ENCODE measurements around the gene POTEG. TPM values are rescaled to one million over a fixed set of nuclear protein-coding genes. Genes with fewer than 3 reads are reported as not detected.
"Not testable (repeated sequence)": the region's sequence is repeated elsewhere in the genome, so short reads cannot be mapped to it uniquely, and the experiment has no call there.

The POTEG gene
- total RNA-seq, 2 experiments from 2014 or later = 0.63 to 2.0 TPM

DNA sequence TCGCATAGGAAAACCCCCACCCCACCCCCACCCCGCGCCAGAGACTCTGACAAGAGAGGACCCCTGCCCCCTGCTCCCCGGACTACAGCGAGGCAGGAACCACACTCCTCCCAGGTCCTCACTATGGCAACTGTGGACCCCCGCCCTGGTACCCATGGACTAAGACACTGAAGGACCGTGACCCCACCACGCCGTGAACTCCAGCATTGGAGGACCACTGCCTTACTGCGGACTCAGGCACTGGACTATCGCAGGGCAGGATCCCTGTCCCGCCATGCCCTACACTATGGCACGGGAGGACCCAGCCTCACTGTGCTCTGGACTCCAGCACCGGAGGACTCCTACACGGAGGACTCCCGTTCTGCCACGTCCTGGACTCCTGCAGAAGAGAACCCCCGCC, 71.8 kb downstream of the POTEG start:
- H3K36me3 ChIP-seq (ENCODE audit: insufficient read depth, low read length); H3K79me2 ChIP-seq (ENCODE audit: insufficient read depth, low read depth, low read length); H3K4me2 ChIP-seq (ENCODE audit: low read length); H3K4me3 ChIP-seq (ENCODE audit: low read depth, low read length, poor library complexity, severe bottlenecking); H3K9me2 ChIP-seq (ENCODE audit: insufficient read depth, low read length); CTCF ChIA-PET (ENCODE audit: unreplicated experiment); H4K20me1 ChIP-seq (ENCODE audit: insufficient read depth, low read length); H3K4me1 ChIP-seq (ENCODE audit: insufficient read depth, low read length, poor library complexity, severe bottlenecking); H3K9me3 ChIP-seq (ENCODE audit: low read length); H3K27ac ChIP-seq (ENCODE audit: low read depth, low read length, poor library complexity, severe bottlenecking); DNase-seq (ENCODE audit: low spot score); intact Hi-C loops (cut with micrococcal nuclease; ENCODE audit: unreplicated experiment); BruUV-seq (replicated peaks); H2AFZ ChIP-seq (ENCODE audit: low read length); POLR2A ChIA-PET: not testable (repeated sequence)

DNA sequence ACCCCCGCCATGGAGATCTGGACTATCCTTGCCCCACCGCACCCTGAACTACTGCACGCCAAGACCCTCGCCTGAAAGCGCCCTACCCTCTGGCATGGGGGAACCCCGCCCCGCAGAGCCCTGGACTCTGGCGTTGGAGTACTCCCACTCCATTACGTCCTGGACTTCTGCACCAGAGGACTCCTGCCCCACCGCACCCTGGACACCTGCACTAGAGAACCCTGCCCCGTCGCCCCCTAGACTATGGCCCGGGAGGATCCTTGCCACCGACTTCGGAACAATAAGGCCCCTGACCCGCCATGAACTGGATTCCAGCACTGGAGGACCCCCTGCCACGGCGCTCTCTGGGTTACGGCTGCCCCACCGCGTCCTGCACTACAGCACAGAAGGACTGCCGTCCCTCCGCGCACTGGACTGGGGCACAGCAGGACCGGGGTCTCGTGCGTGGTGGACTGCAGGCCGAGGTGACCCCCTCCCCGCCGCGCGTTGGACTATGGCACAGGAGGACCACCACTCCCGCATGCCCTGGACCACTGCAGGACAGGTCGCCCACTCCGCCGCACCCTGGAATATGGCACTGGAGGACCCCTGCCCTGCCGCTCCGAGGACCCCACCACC, 72.4 kb downstream of the POTEG start:
- H3K4me2 ChIP-seq (ENCODE audit: low read length); H3K9me3 ChIP-seq (ENCODE audit: low read length); intact Hi-C loops (cut with micrococcal nuclease; ENCODE audit: unreplicated experiment); H3K27ac ChIP-seq (ENCODE audit: low read depth, low read length, poor library complexity, severe bottlenecking); H4K20me1 ChIP-seq (ENCODE audit: insufficient read depth, low read length); H3K9me2 ChIP-seq (ENCODE audit: insufficient read depth, low read length); H3K4me1 ChIP-seq (ENCODE audit: insufficient read depth, low read length, poor library complexity, severe bottlenecking); H3K36me3 ChIP-seq (ENCODE audit: insufficient read depth, low read length); POLR2A ChIA-PET; BruUV-seq (replicated peaks); DNase-seq (ENCODE audit: low spot score); H3K4me3 ChIP-seq (ENCODE audit: low read depth, low read length, poor library complexity, severe bottlenecking); H2AFZ ChIP-seq (ENCODE audit: low read length); H3K79me2 ChIP-seq (ENCODE audit: insufficient read depth, low read depth, low read length); CTCF ChIA-PET (ENCODE audit: unreplicated experiment): not testable (repeated sequence)

DNA sequence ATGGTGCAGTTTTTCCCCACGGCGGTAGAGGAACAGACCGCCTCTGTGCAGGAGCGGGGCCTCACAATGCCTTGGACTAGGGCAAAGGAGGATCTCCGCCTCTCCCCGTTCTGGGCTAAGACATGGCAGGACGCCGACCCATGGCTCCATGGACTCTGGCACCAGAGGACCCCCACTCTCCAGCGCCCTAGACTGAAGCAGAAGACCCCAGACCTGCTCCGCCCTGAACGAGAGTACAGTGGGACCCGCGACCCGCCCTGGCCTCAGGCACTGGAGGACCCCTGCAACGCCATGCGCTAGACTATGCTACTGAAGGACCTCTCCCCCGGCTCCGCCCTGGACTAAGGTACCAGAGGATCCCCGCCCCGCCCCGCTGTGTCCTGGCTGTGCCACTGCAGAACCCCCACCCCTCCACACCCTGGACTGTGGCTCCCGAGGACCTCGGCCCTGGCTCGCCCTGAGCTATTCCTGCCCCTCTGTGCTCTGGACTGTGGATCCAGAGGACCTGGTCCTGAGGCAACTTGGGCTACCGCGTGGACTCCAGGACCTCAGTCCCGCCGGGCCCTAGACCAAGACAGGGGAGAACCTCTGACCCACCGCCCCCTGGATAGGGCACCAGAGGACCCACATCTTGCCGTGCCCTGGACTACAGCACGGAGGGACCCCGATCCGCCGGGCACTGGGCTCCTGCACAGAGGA, 73.1 kb downstream of the POTEG start:
- H3K36me3 ChIP-seq (ENCODE audit: insufficient read depth, low read length); H3K9me3 ChIP-seq (ENCODE audit: low read length); H3K79me2 ChIP-seq (ENCODE audit: insufficient read depth, low read depth, low read length); BruUV-seq (replicated peaks); H4K20me1 ChIP-seq (ENCODE audit: insufficient read depth, low read length); H3K4me1 ChIP-seq (ENCODE audit: insufficient read depth, low read length, poor library complexity, severe bottlenecking); H2AFZ ChIP-seq (ENCODE audit: low read length); intact Hi-C loops (cut with micrococcal nuclease; ENCODE audit: unreplicated experiment); H3K27ac ChIP-seq (ENCODE audit: low read depth, low read length, poor library complexity, severe bottlenecking); DNase-seq (ENCODE audit: low spot score); H3K4me3 ChIP-seq (ENCODE audit: low read depth, low read length, poor library complexity, severe bottlenecking); H3K4me2 ChIP-seq (ENCODE audit: low read length); H3K9me2 ChIP-seq (ENCODE audit: insufficient read depth, low read length); CTCF ChIA-PET (ENCODE audit: unreplicated experiment); POLR2A ChIA-PET: not testable (repeated sequence)

Small RNAs within 50 kb of the gene (small RNA-seq; reads per million reads assigned to genes)
- not detected for gene RNU6-1268P

All from OCI-LY7 (cell line).